Sigmoid colon (tissue), 7 donors: Measurements from ENCODE around the gene IMMT. TPM values are rescaled to one million over a fixed set of nuclear protein-coding genes. Genes with fewer than 3 reads are reported as not detected.
A peak's percentile ranks its signal among the peaks of the same experiment; 100 is the strongest.

Source experiments
- DNase-seq: peaks from one replicate; pipeline ENCODE4 v3.0.0-alpha.2; 2019
- H3K27ac ChIP-seq, 4 donors: fragments of 200-600 bp; sonication (generic); one replicate each; pipeline ENCODE4 v1.5.1; 2016 to 2019; ENCODE audit warnings: mild to moderate bottlenecking in 1 of 4
- H3K27me3 ChIP-seq, 3 donors: fragments of 200-600 bp; sonication (generic); one replicate each; pipeline ENCODE4 v1.5.1; 2019; ENCODE audit warnings: mild to moderate bottlenecking in 1 of 3
- H3K36me3 ChIP-seq, 4 donors: fragments of 200-600 bp; sonication (generic); one replicate each; pipeline ENCODE4 v1.5.1; 2016 to 2019
- H3K4me1 ChIP-seq, 4 donors: fragments of 200-600 bp; sonication (generic); one replicate each; pipeline ENCODE4 v1.5.1; 2017 to 2019
- H3K4me3 ChIP-seq, 4 donors: fragments of 200-600 bp; sonication (generic); one replicate each; pipeline ENCODE4 v1.5.1; 2017 to 2019; ENCODE audit warnings: mild to moderate bottlenecking in 2 of 4, moderate library complexity in 1 of 4
- H3K9me3 ChIP-seq, 4 donors: fragments of 200-600 bp in 3 of 4; sonication (generic) in 3 of 4; one replicate each; pipeline versions ENCODE4 v1.5.1 to v1.6.1; 2013 to 2019
- EP300 ChIP-seq, 4 donors: sonication (generic); formaldehyde crosslinking; IDR thresholded peaks; one replicate each; pipeline ENCODE4 v1.6.1; 2017; ENCODE audit warnings: antibody characterized with exemption in 4 of 4
- POLR2A ChIP-seq, 2 donors: fragments of 450-650 bp; IDR thresholded peaks; one replicate each; pipeline ENCODE4 v1.6.1; 2016; ENCODE audit warnings: antibody characterized with exemption in 2 of 2, mild to moderate bottlenecking in 2 of 2, moderate library complexity in 2 of 2
- POLR2AphosphoS5 ChIP-seq, 4 donors: sonication (generic); formaldehyde crosslinking; IDR thresholded peaks; one replicate each; pipeline ENCODE4 v1.6.1; 2017; ENCODE audit warnings: antibody characterized with exemption in 4 of 4
- WGBS, 2 donors: extraction: QIAGEN DNeasy Blood & Tissue Kit; methylation state at CpG; one replicate each; pipeline ENCODE4 v1.1.7; 2013; 5-methylcytosine and 5-hydroxymethylcytosine counted together
- intact Hi-C: fragments of 100-400 bp; cut with DNase I; formaldehyde crosslinking; loops from one replicate; pipeline ENCODE4 v1.15.1; 2023
- polyA plus RNA-seq, 3 donors: library from polyadenylated mRNA; stranded (reverse); fragments of 200-250 nt; gene quantifications; one replicate each; pipeline ENCODE4 v1.2.3, GENCODE V29; 2013
- total RNA-seq, 4 donors: library from RNA; depleted of rRNA; stranded (reverse); fragments of >200 nt; gene quantifications; one replicate each; pipeline ENCODE4 v1.1.0, GENCODE V29; 2016
- TF ChIP-seq, protein P1 (sequence below), 4 experiments: fragments of 450-650 bp in 3 of 4; fragments of 200-600 bp in 1 of 4; IDR thresholded peaks; one replicate each; pipeline ENCODE4 v1.5.1; 2016 to 2019; ENCODE audit warnings: antibody characterized with exemption in 4 of 4, mild to moderate bottlenecking in 3 of 4, moderate library complexity in 2 of 4
- donor health status: healthy with polysubstance abuse.
- donor health status: Bipolar disorder and iron deficiency.
- donor health status: healthy.

The IMMT gene
- total and polyA plus RNA-seq, 7 donors, result 46.1 to 90.2 (median 48.2) TPM

DNA sequence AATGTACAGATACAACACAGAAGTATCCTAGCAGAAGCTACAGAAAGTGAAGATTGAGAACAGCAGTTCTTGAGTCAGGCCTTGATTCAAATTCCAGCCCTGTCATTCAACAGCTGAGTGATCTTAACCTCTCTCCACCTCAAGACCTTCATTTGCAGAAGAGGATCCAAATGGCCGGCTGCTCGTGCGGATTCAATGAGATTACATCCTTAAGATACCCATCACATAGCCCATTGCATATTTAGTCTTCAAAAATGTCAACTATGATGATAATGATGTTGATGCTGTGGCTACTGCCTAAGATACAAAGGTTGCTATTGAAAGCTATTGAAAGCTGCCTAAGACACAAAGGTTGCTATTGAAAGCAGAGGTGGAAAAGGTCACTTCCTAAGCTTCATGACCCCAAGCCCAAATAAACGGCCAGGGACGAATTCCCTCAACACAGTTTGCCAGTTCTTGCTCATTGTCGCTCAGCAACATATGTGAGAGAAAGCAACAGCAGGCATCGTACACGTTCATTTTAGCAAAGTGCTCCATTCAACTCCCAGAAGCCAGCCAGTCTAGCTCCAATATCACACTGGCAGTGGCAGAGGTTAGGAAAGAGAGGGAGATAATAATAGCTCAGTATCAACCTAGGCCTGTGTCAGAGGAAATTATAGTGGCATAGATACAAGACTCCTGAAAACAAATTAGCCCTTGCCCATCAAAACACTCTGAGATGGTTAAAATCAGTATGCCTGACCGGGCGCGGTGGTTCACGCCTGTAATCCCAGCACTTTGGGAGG is 40.1 kb upstream of the IMMT start:
- intact Hi-C loops, result no loop called here
- H3K9me3 ChIP-seq, result no peaks in the 10 kb centered on the region
- WGBS, 2 donors, result 84 to 90% methylated on average over 12 of the region's 12 CpGs
- H3K4me3 ChIP-seq, result no peak overlapping the region
- no peaks in the 10 kb centered on the region for H3K27me3 ChIP-seq
- H3K4me1 ChIP-seq, result peaks cover 2 to 17% (median 14%) of the 10 kb centered on the region in 4 donors
- DNase-seq, result peak; percentile 33
- peaks cover 0 to 17% (median 6%) of the 10 kb centered on the region in 4 donors for H3K36me3 ChIP-seq
- peak overlapping the region; percentile 56 to 80 (median 68) for H3K27ac ChIP-seq
- TF ChIP-seq, protein P1, sequence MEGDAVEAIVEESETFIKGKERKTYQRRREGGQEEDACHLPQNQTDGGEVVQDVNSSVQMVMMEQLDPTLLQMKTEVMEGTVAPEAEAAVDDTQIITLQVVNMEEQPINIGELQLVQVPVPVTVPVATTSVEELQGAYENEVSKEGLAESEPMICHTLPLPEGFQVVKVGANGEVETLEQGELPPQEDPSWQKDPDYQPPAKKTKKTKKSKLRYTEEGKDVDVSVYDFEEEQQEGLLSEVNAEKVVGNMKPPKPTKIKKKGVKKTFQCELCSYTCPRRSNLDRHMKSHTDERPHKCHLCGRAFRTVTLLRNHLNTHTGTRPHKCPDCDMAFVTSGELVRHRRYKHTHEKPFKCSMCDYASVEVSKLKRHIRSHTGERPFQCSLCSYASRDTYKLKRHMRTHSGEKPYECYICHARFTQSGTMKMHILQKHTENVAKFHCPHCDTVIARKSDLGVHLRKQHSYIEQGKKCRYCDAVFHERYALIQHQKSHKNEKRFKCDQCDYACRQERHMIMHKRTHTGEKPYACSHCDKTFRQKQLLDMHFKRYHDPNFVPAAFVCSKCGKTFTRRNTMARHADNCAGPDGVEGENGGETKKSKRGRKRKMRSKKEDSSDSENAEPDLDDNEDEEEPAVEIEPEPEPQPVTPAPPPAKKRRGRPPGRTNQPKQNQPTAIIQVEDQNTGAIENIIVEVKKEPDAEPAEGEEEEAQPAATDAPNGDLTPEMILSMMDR (IDR thresholded peaks at IDR 0.05), result no peak
- TF ChIP-seq POLR2A (IDR thresholded peaks at IDR 0.05), result no peak
- TF ChIP-seq EP300 (IDR thresholded peaks at IDR 0.05), result no peak
- no peak for TF ChIP-seq POLR2AphosphoS5 (IDR thresholded peaks at IDR 0.05)

DNA sequence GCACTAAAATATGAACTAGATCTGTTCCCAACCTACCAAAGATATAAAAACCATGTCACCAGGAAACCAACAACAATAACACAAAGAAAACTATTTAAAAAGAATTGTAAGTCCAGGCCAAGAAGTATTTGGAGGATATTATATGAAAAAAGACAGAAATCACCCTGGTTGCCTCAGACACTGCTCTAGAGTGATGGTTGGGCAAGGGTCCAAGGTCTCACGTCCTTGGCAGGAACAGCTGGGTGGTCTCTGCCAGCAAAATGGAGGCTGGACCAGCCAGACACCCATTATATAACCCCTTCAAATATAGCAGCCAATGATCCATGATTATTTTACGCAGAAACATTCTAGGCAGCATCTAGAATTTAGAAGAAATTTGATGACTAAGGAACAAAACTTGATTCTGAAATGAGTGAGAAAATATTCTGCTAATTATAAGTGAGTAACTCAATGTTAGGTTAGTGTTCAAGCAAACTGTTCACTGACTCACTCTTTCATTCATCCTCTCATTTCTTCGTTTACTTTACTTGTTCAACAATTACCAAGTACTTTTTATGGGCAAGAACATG is 39.4 kb upstream of the IMMT start:
- DNase-seq, result peak; percentile 33
- 68 to 74% methylated on average over 3 of the region's 3 CpGs for WGBS, 2 donors
- peaks cover 2 to 17% (median 14%) of the 10 kb centered on the region in 4 donors for H3K4me1 ChIP-seq
- no peak overlapping the region for H3K4me3 ChIP-seq
- no peaks in the 10 kb centered on the region for H3K9me3 ChIP-seq
- no peak for TF ChIP-seq POLR2AphosphoS5 (IDR thresholded peaks at IDR 0.05)
- peak in 1 of 4 donors; percentile 3 for TF ChIP-seq EP300 (IDR thresholded peaks at IDR 0.05)
- TF ChIP-seq POLR2A (IDR thresholded peaks at IDR 0.05), result no peak
- TF ChIP-seq, protein P1 (IDR thresholded peaks at IDR 0.05), result no peak
- peak overlapping the region; percentile 56 to 80 (median 68) for H3K27ac ChIP-seq
- peaks cover 0 to 14% (median 6%) of the 10 kb centered on the region in 4 donors for H3K36me3 ChIP-seq
- H3K27me3 ChIP-seq, result no peaks in the 10 kb centered on the region
- intact Hi-C loops, result no loop called here

DNA sequence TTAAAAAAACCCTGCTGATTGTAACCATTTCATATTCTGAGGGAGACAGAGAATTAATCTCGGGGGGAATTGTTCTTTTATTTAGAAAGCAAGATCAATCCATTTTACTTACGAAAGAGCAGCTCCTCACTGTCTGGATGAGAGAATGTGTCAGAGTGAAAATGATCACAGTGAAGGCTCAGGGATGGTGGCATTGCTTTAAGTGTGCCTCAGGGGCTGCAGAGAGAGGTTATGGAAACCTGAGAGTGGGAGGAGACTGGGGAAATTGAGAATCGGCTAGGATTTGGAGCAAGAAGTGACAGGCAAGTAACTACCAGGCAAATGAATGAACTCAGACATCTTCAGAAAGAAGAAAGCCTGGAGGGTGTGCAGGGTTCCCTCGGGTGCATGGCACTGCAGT is 38.2 kb upstream of the IMMT start:
- no peak for DNase-seq
- Histone ChIP-seq H3K9me3 (no peaks in the 10 kb centered on the region), H3K27ac (peak overlapping the region in 2 of 4 donors; percentile 79 to 80), H3K36me3 (peaks cover 0 to 14% (median 6%) of the 10 kb centered on the region in 4 donors), H3K4me3 (no peak overlapping the region), H3K27me3 (no peaks in the 10 kb centered on the region), H3K4me1 (peaks cover 2 to 17% (median 14%) of the 10 kb centered on the region in 4 donors)
- TF ChIP-seq POLR2AphosphoS5 (IDR thresholded peaks at IDR 0.05) (no peak), EP300 (IDR thresholded peaks at IDR 0.05) (no peak), POLR2A (IDR thresholded peaks at IDR 0.05) (no peak)
- TF ChIP-seq, protein P1 (IDR thresholded peaks at IDR 0.05), result no peak
- 71 to 80% methylated on average over 4 of the region's 4 CpGs for WGBS, 2 donors
- intact Hi-C loops, result no loop called here

DNA sequence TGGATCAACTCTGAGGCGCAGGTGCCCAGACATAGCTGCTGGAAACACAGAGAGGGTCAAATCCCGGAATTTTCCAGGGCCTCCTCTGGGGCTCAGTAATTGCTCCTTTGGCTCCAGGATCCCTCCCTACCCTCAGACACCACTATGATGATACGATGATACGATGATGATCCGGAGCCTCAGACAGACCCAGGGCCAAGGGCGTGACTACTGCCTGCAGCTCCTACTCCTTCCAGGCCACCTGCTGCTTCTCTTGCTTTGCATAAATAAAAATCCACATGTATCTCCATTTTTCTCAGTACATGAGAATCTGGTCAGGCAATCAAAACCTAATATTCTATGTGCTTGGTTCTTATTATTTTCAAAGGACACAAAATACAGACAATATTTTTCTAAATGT is 37.6 kb upstream of the IMMT start:
- 82 to 89% methylated on average over 6 of the region's 6 CpGs for WGBS, 2 donors
- Histone ChIP-seq H3K9me3 (no peaks in the 10 kb centered on the region), H3K4me1 (peaks cover 0 to 17% (median 14%) of the 10 kb centered on the region in 4 donors), H3K27ac (no peak overlapping the region), H3K36me3 (peaks cover 0 to 14% (median 6%) of the 10 kb centered on the region in 4 donors), H3K4me3 (no peak overlapping the region), H3K27me3 (no peaks in the 10 kb centered on the region)
- no peak for DNase-seq
- intact Hi-C loops, result no loop called here
- TF ChIP-seq, protein P1 (IDR thresholded peaks at IDR 0.05), result no peak
- TF ChIP-seq EP300 (IDR thresholded peaks at IDR 0.05) (no peak), POLR2AphosphoS5 (IDR thresholded peaks at IDR 0.05) (no peak), POLR2A (IDR thresholded peaks at IDR 0.05) (no peak)
